BE2C (cell line): ENCODE measurements around the gene ZDBF2.
"Not testable (repeated sequence)": the region's sequence is repeated elsewhere in the genome, so short reads cannot be mapped to it uniquely, and the experiment has no call there.

ENCODE experiments used
- DNase-seq: peaks from one replicate; pipeline ENCODE4 v3.0.0-alpha.2; 2020
- H3K27me3 ChIP-seq: fragments of 250-450 bp; sonication (Bioruptor Pico); 2 replicates; pipeline ENCODE4 v1.5.1; 2020; ENCODE audit warnings: mild to moderate bottlenecking
- H3K36me3 ChIP-seq: fragments of 250-450 bp; sonication (Bioruptor Pico); 2 replicates; pipeline ENCODE4 v1.5.1; 2020; ENCODE audit warnings: mild to moderate bottlenecking
- H3K4me1 ChIP-seq: fragments of 250-450 bp; sonication (Bioruptor Pico); 2 replicates; pipeline ENCODE4 v1.5.1; 2020
- H3K4me3 ChIP-seq: 2 replicates; pipeline ENCODE4 v1.5.1; 2011; ENCODE audit warnings: low read depth, low read length
- H3K9me3 ChIP-seq: fragments of 250-450 bp; sonication (Bioruptor Pico); 2 replicates; pipeline ENCODE4 v1.5.1; 2020
- TF ChIP-seq, protein P1 (sequence below): IDR thresholded peaks from 2 replicates; pipeline ENCODE4 v1.5.1; 2012; ENCODE audit warnings: mild to moderate bottlenecking, low read depth, low read length

Gene ZDBF2

GRCh38 chr2:206345606-206346005, 71.1 kb downstream of the ZDBF2 start:
- H3K9me3 ChIP-seq, result no peaks in the 10 kb centered on the region
- DNase-seq, result no peak
- no peak overlapping the region for H3K4me3 ChIP-seq
- TF ChIP-seq, protein P1, sequence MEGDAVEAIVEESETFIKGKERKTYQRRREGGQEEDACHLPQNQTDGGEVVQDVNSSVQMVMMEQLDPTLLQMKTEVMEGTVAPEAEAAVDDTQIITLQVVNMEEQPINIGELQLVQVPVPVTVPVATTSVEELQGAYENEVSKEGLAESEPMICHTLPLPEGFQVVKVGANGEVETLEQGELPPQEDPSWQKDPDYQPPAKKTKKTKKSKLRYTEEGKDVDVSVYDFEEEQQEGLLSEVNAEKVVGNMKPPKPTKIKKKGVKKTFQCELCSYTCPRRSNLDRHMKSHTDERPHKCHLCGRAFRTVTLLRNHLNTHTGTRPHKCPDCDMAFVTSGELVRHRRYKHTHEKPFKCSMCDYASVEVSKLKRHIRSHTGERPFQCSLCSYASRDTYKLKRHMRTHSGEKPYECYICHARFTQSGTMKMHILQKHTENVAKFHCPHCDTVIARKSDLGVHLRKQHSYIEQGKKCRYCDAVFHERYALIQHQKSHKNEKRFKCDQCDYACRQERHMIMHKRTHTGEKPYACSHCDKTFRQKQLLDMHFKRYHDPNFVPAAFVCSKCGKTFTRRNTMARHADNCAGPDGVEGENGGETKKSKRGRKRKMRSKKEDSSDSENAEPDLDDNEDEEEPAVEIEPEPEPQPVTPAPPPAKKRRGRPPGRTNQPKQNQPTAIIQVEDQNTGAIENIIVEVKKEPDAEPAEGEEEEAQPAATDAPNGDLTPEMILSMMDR, result no peak
- no peaks in the 10 kb centered on the region for H3K27me3 ChIP-seq
- H3K36me3 ChIP-seq, result no peaks in the 10 kb centered on the region
- H3K4me1 ChIP-seq, result no peaks in the 10 kb centered on the region

- H3K27me3 ChIP-seq, result no peaks in the 10 kb centered on the region
- TF ChIP-seq, protein P1, result no peak
- DNase-seq, result no peak
- no peaks in the 10 kb centered on the region for H3K9me3 ChIP-seq
- H3K4me3 ChIP-seq, result no peak overlapping the region
- H3K36me3 ChIP-seq, result no peaks in the 10 kb centered on the region
- no peaks in the 10 kb centered on the region for H3K4me1 ChIP-seq
These were observed 74.9 kb downstream of the ZDBF2 start for GRCh38 chr2:206349375-206349774.

GRCh38 chr2:206352571-206352970, 78.1 kb downstream of the ZDBF2 start:
- no peak for DNase-seq
- TF ChIP-seq, protein P1, result no peak
- Histone ChIP-seq H3K4me1 (no peaks in the 10 kb centered on the region), H3K9me3 (no peaks in the 10 kb centered on the region), H3K27me3 (no peaks in the 10 kb centered on the region), H3K36me3 (no peaks in the 10 kb centered on the region), H3K4me3 (no peak overlapping the region)

- DNase-seq, result no peak
- Histone ChIP-seq H3K4me3 (no peak overlapping the region), H3K27me3 (no peaks in the 10 kb centered on the region), H3K4me1 (no peaks in the 10 kb centered on the region), H3K36me3 (no peaks in the 10 kb centered on the region), H3K9me3 (no peaks in the 10 kb centered on the region; the same call in 1 of the 2 replicates)
- TF ChIP-seq, protein P1, result no peak
These were observed 79.2 kb downstream of the ZDBF2 start for GRCh38 chr2:206353685-206354084.

GRCh38 chr2:206354129-206354528, 79.7 kb downstream of the ZDBF2 start:
- H3K36me3 ChIP-seq, result no peaks in the 10 kb centered on the region
- no peaks in the 10 kb centered on the region; the same call in 1 of the 2 replicates for H3K9me3 ChIP-seq
- no peak overlapping the region for H3K4me3 ChIP-seq
- no peaks in the 10 kb centered on the region for H3K4me1 ChIP-seq
- no peak for DNase-seq
- TF ChIP-seq, protein P1, result no peak
- no peaks in the 10 kb centered on the region for H3K27me3 ChIP-seq

DNA sequence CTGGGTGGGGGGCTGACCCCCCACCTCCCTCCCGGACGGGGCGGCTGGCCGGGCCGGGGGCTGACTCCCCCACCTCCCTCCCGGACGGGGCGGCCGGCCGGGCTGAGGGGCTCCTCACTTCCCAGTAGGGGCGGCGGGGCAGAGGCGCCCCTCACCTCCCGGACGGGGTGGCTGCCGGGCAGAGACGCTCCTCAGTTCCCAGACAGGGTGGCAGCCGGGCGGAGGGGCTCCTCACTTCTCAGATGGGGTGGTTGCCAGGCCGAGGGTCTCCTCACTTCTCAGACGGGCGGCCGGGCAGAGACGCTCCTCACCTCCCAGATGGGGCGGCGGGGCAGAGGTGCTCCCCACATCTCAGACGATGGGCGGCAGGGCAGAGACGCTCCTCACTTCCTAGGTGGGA, 82.4 kb downstream of the ZDBF2 start:
- not testable (repeated sequence) for H3K9me3 ChIP-seq, H3K27me3 ChIP-seq, H3K4me1 ChIP-seq, H3K4me3 ChIP-seq, DNase-seq, H3K36me3 ChIP-seq

DNA sequence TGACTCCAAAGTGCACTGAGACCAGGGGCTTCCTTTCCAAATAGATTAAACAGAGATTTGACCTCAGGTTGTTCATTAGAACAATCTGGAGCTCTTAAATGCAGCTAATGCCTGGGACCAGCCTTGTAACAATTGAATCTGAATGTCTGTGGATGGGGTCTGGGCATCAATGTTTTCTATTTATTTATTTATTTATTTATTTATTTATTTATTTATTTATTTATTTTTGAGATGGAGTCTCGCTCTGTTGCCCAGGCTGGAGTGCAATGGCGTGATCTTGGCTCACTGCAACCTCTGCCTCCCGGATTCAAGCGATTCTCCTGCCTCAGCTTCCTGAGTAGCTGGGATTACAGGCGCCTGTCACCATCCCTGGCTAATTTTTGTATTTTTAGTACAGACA, 86.4 kb downstream of the ZDBF2 start:
- not testable (repeated sequence) for H3K9me3 ChIP-seq, H3K4me3 ChIP-seq, H3K36me3 ChIP-seq, DNase-seq, H3K4me1 ChIP-seq, H3K27me3 ChIP-seq
